HUES48 (cell line): ENCODE measurements around the gene SMC3.
A peak's percentile ranks its signal among the peaks of the same experiment; 100 is the strongest.
"Not testable (repeated sequence)": the region's sequence is repeated elsewhere in the genome, so short reads cannot be mapped to it uniquely, and the experiment has no call there.

Experiments
- H3K27ac ChIP-seq: one replicate; pipeline ENCODE4 v1.7.0; 2013; ENCODE audit warnings: low read depth, low read length, inconsistent platforms
- H3K27me3 ChIP-seq: 2 replicates; pipeline ENCODE4 v1.6.1; 2013; ENCODE audit warnings: mild to moderate bottlenecking, low read length; ENCODE audit not compliant: control insufficient read depth, insufficient read depth
- H3K36me3 ChIP-seq: 2 replicates; pipeline ENCODE4 v1.6.1; 2013; ENCODE audit warnings: low read length; ENCODE audit not compliant: control insufficient read depth, insufficient read depth
- H3K4me1 ChIP-seq: 2 replicates; pipeline ENCODE4 v1.6.1; 2013; ENCODE audit warnings: mild to moderate bottlenecking, low read length; ENCODE audit not compliant: control insufficient read depth, insufficient read depth
- H3K4me3 ChIP-seq: 2 replicates; pipeline ENCODE4 v1.5.1; 2013; ENCODE audit warnings: mild to moderate bottlenecking, low read depth, low read length
- H3K9ac ChIP-seq: 2 replicates; pipeline ENCODE4 v1.6.1; 2013; ENCODE audit warnings: mild to moderate bottlenecking, low read depth, low read length, moderate library complexity
- H3K9me3 ChIP-seq: 2 replicates; pipeline ENCODE4 v1.6.1; 2013; ENCODE audit warnings: low read length; ENCODE audit not compliant: control insufficient read depth, insufficient read depth

Gene SMC3

DNA sequence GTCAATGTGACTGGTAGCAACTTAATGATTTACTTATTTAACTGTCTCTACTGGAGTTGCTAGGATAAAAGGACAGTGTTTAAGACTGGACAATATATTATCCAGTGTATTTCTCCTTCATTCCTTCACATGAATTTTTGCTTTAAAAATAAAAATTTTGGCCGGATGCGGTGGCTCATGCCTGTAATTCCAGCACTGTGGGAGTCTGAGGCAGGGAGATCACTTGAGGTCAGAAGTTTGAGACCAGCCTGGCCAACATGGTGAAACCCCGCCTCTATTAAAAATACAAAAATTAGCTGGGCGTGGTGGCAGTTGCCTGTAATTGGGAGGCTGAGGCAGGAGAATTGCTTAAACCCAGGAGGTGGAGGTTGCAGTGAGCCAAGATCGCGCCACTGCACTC is 71.6 kb downstream of the SMC3 start:
- not testable (repeated sequence) for H3K36me3 ChIP-seq, H3K9me3 ChIP-seq, H3K4me3 ChIP-seq, H3K27ac ChIP-seq, H3K9ac ChIP-seq
- H3K4me1 ChIP-seq: peaks cover 40% of the 10 kb centered on the region
- peaks cover 27% of the 10 kb centered on the region for H3K27me3 ChIP-seq

DNA sequence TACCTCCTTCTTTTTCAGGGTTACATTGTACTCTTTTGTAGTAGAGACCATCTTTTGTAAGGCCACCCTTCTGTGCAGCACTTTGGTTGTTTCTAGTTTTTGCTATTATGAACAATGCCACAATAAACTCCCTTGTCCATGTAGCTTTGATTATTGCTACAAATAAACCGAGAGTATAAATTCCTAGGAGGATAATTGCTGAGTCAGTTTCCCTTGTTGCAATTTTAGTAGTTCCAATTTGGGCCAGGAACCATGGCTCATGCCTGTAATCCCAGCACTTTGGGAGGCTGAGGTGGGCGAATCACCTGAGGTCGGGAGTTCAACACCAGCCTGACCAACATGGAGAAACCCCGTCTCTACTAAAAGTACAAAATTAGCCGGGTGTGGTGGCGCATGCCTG is 72.4 kb downstream of the SMC3 start:
- not testable (repeated sequence) for H3K4me3 ChIP-seq, H3K36me3 ChIP-seq, H3K27ac ChIP-seq, H3K9ac ChIP-seq, H3K9me3 ChIP-seq
- peaks cover 35% of the 10 kb centered on the region for H3K27me3 ChIP-seq
- H3K4me1 ChIP-seq: peaks cover 43% of the 10 kb centered on the region

DNA sequence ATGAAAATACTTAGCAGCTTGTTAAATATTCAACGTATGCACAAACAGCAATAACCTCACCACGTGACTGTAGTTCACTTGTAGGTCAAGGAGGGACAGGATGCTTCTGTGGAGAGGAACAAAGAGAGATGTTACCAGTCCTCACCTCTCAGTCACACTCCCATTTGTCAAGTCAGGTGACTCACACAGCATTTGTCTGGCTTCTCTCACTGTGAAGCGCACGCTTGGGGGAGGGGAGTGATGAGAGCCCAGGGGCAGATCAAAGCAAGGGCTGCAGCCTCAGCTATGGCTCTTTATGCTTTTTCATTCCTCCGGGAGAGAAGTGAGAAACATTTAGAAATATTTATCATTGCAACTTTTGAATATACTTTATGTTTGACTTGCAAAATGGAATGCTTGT is 73.8 kb downstream of the SMC3 start:
- Histone ChIP-seq H3K36me3 (no peaks in the 10 kb centered on the region), H3K9me3 (no peaks in the 10 kb centered on the region), H3K9ac (no peak overlapping the region), H3K4me1 (peaks cover 49% of the 10 kb centered on the region), H3K27ac (peak overlapping the region; percentile 81), H3K27me3 (peaks cover 49% of the 10 kb centered on the region), H3K4me3 (0 out of 2 replicates have a peak overlapping the region, but pooled peaks have one; percentile 19)

DNA sequence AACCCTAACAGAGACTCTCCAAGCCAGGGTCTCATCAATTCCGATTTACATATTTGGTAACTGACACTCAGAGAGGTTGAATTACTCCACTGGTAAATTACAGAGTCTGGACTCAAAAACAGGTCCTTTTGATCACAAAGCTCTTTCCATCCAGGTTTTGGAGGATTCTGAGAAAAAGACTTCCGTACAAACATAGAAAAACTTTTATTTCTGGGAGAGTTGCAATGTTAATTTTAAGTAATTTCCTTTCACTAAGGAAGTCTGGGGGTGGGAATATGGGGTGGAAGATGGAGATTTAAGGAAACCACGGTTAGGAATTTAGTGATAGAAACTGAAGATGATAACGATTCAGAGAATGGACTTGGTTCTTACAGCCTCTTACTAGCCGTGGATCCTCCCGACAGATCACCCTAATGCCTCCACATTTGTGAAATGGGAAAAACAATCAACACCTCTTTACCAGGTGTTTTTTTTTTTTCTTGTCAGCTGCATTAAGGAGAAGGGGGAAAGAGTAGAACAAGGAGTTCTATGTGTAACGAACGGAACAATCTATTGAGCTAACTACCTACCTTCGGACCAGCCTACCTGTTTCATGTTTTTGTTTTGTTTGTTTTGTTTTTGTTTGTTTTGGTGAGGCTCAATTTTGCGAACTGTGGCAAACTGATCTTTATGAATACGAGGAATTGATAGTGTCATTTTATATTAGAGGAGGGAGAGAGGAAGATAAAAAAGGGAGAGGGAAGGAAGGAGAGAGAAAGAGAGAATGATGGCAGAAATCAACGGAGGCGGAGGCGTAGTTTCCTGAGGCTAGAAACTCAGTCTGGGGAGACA is 74.9 kb downstream of the SMC3 start:
- Histone ChIP-seq H3K9ac (no peak overlapping the region), H3K36me3 (no peaks in the 10 kb centered on the region), H3K4me1 (peaks cover 39% of the 10 kb centered on the region), H3K9me3 (no peaks in the 10 kb centered on the region), H3K27me3 (peaks cover 57% of the 10 kb centered on the region), H3K4me3 (peak overlapping the region; percentile 76), H3K27ac (no peak overlapping the region)

DNA sequence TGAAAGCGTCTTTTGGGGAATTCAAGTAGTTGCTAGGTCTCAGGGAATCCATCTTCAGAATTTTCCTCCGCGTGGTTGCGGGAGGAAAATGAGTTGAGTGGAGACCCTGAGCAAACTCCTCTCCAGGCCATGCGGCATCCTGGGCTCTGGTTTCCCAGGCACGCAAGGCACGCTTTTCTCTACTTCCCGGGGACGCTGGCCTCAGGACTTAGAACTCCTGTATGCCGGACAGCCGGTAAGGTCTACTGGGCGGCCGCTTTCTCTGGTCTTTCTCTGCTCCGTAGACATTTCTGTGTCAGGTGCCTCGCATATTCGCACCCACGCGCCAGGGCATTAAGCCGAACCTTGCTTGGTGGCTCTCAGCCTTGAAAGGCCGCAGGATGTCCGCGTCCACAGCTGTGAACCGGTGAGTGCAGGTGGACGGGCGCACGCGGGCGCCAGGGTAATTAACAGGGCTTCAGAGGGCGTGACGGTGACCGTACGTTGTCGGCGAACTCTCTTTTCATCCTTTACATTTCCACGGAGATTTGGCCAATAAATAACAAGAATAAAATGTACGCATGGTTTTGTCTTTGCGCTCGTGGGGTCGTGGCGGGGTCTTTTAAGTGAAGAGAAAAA is 75.6 kb downstream of the SMC3 start:
- Histone ChIP-seq H3K9me3 (no peaks in the 10 kb centered on the region), H3K4me1 (peaks cover 34% of the 10 kb centered on the region), H3K4me3 (peak overlapping the region; percentile 76), H3K9ac (no peak overlapping the region), H3K27me3 (peaks cover 57% of the 10 kb centered on the region), H3K36me3 (no peaks in the 10 kb centered on the region), H3K27ac (no peak overlapping the region)

DNA sequence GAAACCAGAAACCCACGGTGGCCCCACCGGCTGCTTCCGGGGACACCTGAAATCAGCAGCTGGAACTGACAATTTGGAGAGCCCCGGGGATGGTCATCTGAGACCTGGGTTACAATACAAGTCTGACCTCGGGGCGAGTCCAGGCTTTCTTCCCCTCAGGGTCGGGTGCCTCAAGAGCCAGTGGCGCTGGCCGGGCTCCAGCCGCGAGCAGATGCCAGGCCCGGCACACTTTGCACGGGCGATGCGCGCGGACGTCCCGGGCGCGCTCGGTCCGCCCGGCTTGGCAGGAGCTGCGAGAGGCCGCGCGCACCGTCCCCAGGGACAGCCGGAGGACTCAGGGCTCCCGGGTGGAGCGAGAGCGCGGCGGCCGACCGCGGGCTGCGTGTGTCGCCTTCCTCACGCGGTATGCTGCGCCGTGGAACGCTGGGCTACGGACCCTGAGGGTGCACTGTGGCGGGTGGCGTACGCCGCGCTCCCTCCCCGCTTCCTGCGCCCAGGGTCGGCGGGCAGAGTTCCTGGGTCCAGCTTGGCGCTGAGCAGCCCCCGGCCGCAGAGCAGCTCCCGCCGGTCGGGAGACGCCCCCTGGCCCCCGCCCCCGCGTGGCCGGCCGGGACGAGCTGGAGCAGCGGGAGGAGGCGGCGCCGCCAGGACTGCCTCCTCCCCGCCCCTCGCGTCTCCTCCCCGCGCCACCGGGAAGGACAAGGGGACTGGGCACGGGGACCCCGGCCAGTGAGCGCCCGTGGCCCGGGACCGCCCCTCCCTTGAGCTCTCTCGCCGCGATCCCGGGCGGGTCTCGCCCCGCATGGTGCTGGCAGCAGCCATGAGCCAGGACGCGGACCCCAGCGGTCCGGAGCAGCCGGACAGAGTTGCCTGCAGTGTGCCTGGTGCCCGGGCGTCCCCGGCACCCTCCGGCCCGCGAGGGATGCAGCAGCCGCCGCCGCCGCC is 76.4 kb downstream of the SMC3 start, which contains the start of gene RBM20:
RBM20 (plus strand) TSS at position 684 of the 945 bp plus-strand sequence; CDS start at position 803, 119 bp downstream.
- Histone ChIP-seq H3K9me3 (no peaks in the 10 kb centered on the region), H3K4me1 (peaks cover 34% of the 10 kb centered on the region), H3K27ac (no peak within 1 kb of the TSS), H3K4me3 (peak within 1 kb of the TSS; percentile 76), H3K9ac (no peak within 1 kb of the TSS), H3K27me3 (peaks cover 57% of the 10 kb centered on the region), H3K36me3 (no peaks in the 10 kb centered on the region)

DNA sequence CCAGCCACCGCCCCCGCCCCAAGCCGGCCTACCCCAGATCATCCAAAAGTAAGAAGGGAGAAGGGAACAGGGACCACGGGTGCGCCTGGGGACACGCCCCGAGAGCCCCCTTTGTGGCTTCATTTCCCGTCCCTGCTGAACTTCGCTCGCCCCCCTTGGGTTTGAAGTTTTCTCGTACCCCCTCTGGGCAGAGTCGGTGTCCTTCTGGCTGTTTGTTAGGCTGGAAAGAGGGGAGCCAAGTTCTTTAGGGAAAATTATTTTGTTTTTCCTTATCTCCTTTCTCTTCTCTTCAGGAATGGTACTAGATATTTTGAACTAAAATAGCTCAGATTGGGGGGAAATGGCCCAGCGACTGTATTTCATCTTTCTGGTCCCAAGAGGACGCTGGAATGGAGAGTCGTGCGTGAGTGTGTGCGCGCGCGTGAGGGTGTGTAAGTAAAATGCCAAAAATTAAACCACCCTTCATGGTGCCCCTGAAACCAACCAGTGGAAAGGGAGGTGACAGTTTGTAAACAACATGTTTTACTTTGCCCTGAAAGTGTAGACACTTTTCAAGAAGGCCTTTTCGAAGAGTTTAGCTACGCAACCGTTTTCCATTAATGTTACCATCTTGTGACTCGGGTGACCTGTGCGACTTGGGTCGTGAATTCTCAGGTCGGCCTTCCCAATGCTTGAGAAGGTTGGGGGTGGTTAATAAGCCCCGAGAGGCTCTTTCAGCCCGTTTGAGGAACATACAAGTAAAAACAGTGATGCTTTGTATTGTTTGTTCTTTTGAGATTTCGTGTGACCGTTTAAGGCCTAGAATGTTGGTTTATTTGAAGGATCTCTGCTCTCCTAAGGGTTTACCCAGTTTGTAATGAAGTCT is 77.3 kb downstream of the SMC3 start:
- H3K9ac ChIP-seq: no peak overlapping the region
- H3K27me3 ChIP-seq: peaks cover 57% of the 10 kb centered on the region
- H3K36me3 ChIP-seq: no peaks in the 10 kb centered on the region
- peaks cover 40% of the 10 kb centered on the region for H3K4me1 ChIP-seq
- no peaks in the 10 kb centered on the region for H3K9me3 ChIP-seq
- H3K27ac ChIP-seq: no peak overlapping the region
- H3K4me3 ChIP-seq: peak overlapping the region; percentile 76

DNA sequence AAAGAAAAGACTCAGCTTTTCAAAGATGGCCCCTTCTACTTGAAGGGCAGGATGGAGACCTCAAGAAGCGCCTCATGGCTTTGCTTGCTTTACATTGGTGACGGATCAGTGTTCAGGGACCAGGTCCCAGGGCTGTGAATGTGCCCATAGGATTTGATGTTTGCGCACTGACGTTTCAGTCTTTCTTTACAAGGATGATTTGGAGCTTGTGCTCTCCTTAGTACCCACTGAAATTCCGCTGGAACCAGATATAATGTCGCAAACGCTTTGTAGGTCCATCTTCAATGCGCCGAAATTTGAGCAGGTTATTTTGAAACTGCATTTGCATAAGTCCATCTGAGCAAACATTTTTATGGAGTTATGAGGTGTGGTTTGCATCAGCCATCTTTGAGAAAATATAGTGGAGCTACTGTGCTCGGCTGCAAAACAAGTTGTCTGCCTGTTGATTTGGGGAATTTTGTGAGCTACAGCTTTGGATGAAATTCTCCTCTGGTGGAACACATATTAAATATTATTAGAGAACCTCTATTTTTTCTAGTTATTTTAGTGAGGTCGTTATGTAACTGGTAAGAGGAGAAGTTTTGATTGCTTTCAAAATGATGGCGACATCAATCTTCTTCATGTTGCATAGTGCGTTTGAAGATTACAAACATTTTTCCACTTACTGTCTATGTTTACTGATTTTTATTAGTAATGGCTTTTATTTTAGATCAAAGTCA is 79.1 kb downstream of the SMC3 start:
- Histone ChIP-seq H3K4me1 (peaks cover 29% of the 10 kb centered on the region), H3K9ac (no peak overlapping the region), H3K27me3 (peaks cover 55% of the 10 kb centered on the region), H3K9me3 (no peaks in the 10 kb centered on the region), H3K36me3 (no peaks in the 10 kb centered on the region), H3K27ac (no peak overlapping the region), H3K4me3 (no peak overlapping the region)

DNA sequence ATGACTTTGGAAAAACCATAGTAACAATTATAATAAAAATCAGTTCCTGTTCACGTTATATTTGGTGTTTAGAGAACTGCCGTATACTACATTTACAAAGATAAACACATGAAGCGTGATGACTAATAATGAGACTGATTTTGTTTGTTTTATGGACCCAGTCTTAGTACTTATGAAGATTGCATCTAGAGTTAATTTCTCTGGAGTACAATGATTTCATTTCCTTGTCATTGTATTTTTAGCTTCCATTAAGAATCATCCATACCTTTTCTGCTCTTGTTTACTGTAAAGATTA is 79.6 kb downstream of the SMC3 start:
- Histone ChIP-seq H3K27ac (no peak overlapping the region), H3K4me1 (peaks cover 24% of the 10 kb centered on the region), H3K9me3 (no peaks in the 10 kb centered on the region), H3K27me3 (peaks cover 50% of the 10 kb centered on the region), H3K4me3 (no peak overlapping the region), H3K36me3 (no peaks in the 10 kb centered on the region), H3K9ac (no peak overlapping the region)
